ENCODE results near the gene MAP2K6.

- TF ChIP-seq, protein P1, sequence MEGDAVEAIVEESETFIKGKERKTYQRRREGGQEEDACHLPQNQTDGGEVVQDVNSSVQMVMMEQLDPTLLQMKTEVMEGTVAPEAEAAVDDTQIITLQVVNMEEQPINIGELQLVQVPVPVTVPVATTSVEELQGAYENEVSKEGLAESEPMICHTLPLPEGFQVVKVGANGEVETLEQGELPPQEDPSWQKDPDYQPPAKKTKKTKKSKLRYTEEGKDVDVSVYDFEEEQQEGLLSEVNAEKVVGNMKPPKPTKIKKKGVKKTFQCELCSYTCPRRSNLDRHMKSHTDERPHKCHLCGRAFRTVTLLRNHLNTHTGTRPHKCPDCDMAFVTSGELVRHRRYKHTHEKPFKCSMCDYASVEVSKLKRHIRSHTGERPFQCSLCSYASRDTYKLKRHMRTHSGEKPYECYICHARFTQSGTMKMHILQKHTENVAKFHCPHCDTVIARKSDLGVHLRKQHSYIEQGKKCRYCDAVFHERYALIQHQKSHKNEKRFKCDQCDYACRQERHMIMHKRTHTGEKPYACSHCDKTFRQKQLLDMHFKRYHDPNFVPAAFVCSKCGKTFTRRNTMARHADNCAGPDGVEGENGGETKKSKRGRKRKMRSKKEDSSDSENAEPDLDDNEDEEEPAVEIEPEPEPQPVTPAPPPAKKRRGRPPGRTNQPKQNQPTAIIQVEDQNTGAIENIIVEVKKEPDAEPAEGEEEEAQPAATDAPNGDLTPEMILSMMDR (conservative IDR thresholded peaks at IDR 0.05; ENCODE audit: low read length): no peak
- TF ChIP-seq EZH2phosphoT487 (IDR thresholded peaks at IDR 0.05; ENCODE audit: borderline replicate concordance, low read depth, low read length): no peak
Observed at GRCh38 chr17:69401251-69401650, 13.2 kb upstream of the MAP2K6 start.

Measured in OCI-LY7 (cell line).